GM21737 (cell line): Measurements from ENCODE around the gene RNF8.
A peak's percentile ranks its signal among the peaks of the same experiment; 100 is the strongest.
"Not testable (repeated sequence)": the region's sequence is repeated elsewhere in the genome, so short reads cannot be mapped to it uniquely, and the experiment has no call there.

Experiments used
- ATAC-seq: cut with Tn5 transposase; IDR thresholded peaks from one replicate; pipeline ENCODE4 v1.9.1; 2021; ENCODE audit warnings: mild to moderate bottlenecking, moderate library complexity; ENCODE audit not compliant: unreplicated experiment

Gene RNF8

GRCh38 chr6:37393381-37393929 is 39.7 kb downstream of the RNF8 start:
- no peak for ATAC-seq

- no peak for ATAC-seq
Measured at GRCh38 chr6:37396571-37397180, 42.9 kb downstream of the RNF8 start.

- no peak for ATAC-seq
Measured at GRCh38 chr6:37399131-37399530, 45.3 kb downstream of the RNF8 start.

DNA sequence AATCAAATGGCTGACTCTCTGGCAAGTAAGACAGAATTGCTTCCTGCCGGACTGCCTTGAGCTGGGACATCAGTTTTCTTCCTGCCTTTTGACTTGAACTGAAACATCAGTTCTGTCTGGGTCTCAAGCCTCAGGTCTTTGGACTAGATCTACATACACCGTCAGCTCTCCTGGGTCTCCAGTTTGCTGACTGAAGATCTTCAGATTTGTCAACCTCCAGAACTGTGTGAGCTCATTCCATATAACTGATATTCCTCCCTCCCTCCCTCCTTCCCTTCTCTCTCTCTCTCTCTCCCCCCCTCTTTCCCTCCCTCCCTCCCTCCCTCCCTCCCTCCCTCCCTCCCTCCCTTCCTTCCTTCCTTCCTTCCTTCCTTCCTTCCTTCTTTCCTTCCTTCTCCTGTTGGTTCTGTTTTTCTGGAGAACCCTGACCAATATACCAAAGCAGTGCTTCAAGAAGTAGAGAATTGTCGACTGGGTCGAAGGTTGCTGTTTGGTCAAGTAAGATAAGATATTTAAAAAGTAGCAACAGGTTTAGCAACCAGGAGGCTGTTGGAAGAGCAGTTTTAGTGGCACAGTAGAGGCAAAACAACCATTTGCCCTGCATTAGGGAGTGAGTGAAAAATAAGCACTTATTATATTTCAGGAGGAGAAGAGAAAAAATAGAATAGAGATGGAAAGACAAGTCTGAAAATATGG is 46.2 kb downstream of the RNF8 start:
- no peak for ATAC-seq

GRCh38 chr6:37401658-37402057 is 47.9 kb downstream of the RNF8 start:
- not testable (repeated sequence) for ATAC-seq

GRCh38 chr6:37406726-37407341 is 53.1 kb downstream of the RNF8 start:
- no peak for ATAC-seq

DNA sequence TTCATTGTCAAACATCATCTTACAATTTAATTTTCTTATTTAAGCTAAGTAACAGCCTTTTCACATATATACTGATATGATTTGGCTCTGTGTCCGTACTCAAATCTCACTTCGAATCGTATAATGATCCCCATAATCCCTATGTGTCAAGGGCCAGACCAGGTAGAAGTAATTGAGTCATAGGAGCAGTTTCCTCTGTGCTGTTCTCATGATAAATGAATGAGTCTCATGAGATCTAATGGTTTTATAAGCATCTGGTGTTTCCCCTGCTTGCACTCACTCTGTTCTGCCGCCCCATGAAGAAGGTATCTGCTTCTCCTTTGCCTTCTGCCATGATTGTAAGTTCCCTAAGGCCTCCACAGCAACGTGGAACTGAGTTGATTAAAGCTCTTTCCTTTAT is 54.2 kb downstream of the RNF8 start:
- ATAC-seq: no peak

GRCh38 chr6:37409501-37409900 is 55.7 kb downstream of the RNF8 start:
- ATAC-seq: no peak

DNA sequence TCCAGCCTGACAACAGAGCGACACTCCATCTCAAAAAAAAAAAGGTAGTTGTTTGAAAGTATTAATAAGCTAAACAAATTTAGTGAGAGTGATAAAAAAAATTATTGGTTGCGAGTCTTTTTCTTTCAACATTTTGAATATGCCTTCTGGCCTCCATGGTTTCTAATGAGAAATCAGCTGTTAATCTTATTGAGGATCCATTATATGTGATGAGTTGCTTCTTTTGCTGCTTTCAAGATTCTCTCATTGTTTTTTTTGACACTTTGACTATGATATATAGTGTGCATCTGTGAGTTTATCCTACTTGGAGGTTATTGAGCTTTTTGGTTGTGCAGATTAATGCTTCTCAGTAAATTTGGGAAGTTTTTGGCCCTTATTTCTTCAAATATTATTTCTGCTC is 63.6 kb downstream of the RNF8 start:
- no peak for ATAC-seq

GRCh38 chr6:37418722-37419121 is 64.9 kb downstream of the RNF8 start:
- no peak for ATAC-seq

DNA sequence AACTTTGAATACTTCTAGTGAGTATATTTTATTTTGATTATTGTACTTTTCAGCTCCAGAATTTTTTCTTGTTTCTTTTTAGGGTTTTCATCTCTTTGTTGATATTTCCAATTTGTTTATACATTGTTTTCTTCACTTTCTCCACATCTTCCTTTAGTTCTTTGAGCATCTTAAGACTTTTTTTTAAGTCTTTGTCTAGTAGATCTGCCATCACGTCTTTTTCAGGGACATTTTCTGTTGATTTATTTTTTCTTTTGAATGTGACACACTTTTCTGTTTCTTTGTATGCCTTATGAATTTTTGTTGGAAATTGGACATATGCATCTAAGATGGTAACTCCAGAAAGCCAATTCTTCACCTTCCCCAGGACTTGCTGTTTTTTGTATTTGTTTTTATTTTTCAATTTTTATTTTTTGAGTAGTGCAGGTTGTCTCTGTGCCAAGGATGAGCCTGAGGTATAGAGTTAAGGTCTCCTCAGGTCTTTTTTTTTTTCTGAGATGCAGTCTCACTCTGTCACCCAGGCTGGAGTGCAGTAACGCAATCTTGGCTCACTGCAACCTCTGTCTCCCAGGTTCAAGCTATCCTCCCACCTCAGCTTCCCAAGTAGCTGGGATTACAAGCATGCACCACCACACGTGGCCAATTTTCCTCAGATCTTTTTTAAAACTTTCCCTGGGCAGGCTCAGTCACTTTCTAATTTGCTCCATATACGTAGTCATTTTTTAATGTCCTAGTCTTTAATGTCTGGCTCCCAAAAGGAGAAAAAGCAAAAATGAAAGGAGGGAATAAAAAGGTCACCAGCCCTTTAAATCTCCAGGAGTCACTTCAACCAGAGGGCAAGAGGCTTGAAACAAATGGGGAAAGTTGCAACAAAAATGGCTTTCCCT is 72.5 kb downstream of the RNF8 start:
- no peak for ATAC-seq

DNA sequence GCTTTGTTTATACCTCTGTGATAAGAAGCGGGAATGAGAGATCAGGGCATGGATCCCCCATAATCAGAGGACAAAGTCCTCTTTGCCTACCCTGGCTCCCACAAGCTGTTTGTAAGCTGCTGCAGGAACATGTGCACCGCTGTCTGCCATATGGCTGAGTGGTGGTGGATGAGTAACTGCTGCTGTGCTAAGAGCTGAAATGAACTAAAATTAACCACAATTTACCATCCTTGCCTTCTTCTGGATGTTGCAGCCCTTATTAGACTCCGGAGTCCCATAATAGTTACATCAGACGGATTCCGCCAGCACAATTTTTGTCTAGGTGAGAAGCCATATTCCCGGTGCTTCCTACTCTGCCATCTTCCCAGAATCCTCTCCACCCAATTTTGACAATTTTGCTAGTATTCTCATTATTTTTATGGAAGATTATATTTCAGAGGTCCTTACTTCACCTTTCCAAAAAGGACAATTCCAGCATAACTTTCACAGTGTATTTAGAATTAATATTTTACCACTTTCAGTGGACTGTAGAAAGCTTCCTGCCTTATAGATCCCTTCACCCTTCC is 73.2 kb downstream of the RNF8 start:
- no peak for ATAC-seq

- ATAC-seq: no peak
Measured at GRCh38 chr6:37429352-37429750, 75.6 kb downstream of the RNF8 start.

GRCh38 chr6:37432590-37432915 is 78.8 kb downstream of the RNF8 start:
- ATAC-seq: peak; percentile 7

GRCh38 chr6:37432916-37433656 is 79.3 kb downstream of the RNF8 start, which contains the start of gene CMTR1:
Gene CMTR1 (plus strand): TSS chr6:37433221. CDS start chr6:37435630, 2,409 bp downstream.
- peak; percentile 74 for ATAC-seq

DNA sequence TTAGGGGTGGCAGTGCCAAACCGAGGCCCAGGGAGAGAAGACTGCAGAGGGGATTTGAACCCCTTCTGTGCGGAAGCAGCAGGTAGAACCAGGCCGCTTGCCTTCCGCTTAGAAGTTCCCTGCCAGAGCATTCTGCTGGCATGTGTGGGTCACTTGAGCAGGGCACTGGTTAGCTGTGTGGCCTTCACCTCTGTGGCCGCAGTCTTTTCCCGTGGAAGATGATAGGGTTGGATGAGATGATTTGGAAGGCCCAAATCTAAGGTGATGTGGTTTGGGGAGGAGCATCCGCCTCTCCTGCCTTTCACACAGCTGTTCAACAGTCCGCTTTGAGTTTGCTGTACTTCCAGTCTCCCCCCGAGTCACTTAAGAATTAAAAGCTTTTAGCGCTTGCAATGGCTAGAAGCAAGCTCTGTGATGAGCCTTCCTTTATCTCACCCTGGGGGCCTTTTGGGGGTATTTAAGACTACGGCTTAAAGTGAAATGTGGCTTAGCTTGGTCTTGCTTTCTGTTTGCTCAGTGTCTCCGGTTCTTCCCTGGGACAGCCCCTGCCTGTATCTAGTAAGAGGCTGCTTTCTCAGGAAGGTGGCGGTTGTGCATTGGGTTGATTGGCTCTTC is 80.0 kb downstream of the RNF8 start:
- peak; percentile 44 for ATAC-seq

- no peak for ATAC-seq
Measured at GRCh38 chr6:37435373-37435772, 81.6 kb downstream of the RNF8 start.

DNA sequence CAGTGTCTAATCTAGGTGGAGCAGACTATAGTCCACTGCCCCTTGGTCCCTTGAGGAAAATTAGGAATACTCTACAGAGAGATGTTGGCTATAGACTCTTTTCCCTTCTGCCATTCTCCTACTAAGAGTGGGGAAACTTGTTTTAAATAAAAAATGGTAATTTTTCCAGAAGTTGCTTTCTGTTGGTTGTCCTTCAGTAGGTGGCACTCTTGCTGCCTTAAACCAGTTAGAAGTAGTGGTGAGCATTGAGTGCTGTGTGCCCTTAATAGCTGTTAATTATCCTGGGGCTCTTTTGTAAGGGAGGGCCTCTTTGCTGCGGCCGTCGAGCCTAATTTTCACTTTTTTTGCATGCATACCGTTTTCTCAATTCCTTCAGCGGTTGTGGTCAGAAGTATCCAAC is 82.0 kb downstream of the RNF8 start:
- ATAC-seq: no peak

- ATAC-seq: no peak
Measured at GRCh38 chr6:37438930-37439329, 85.1 kb downstream of the RNF8 start.

GRCh38 chr6:37441651-37442050 is 87.9 kb downstream of the RNF8 start:
- ATAC-seq: no peak
